ENCODE data around the gene SH2D4B. TPM values are rescaled to one million over a fixed set of nuclear protein-coding genes. Genes with fewer than 3 reads are reported as not detected.
"Not testable (repeated sequence)": the region's sequence is repeated elsewhere in the genome, so short reads cannot be mapped to it uniquely, and the experiment has no call there.

Gene SH2D4B
- total RNA-seq, 1 donor from 2014 or later: not detected

GRCh38 chr10:80540618-80540980 is 2.9 kb downstream of the SH2D4B start:
- no peak overlapping the region for H3K4me3 ChIP-seq (ENCODE audit: low read depth, low read length)
- DNase-seq (ENCODE audit: low read depth): no peak
- TF ChIP-seq CTCF (conservative IDR thresholded peaks at IDR 0.05; ENCODE audit: low read depth, low read length): no peak

- TF ChIP-seq CTCF (conservative IDR thresholded peaks at IDR 0.05; ENCODE audit: low read depth, low read length): no peak
- DNase-seq (ENCODE audit: low read depth): no peak
- H3K4me3 ChIP-seq (ENCODE audit: low read depth, low read length): no peak overlapping the region
Measured at GRCh38 chr10:80540981-80541750, 3.5 kb downstream of the SH2D4B start.

- no peak overlapping the region for H3K4me3 ChIP-seq (ENCODE audit: low read depth, low read length)
- no peak for DNase-seq (ENCODE audit: low read depth)
- no peak for TF ChIP-seq CTCF (conservative IDR thresholded peaks at IDR 0.05; ENCODE audit: low read depth, low read length)
Measured at GRCh38 chr10:80542053-80542452, 4.4 kb downstream of the SH2D4B start.

GRCh38 chr10:80542652-80543318 is 5.1 kb downstream of the SH2D4B start:
- no peak for TF ChIP-seq CTCF (conservative IDR thresholded peaks at IDR 0.05; ENCODE audit: low read depth, low read length)
- H3K4me3 ChIP-seq (ENCODE audit: low read depth, low read length): no peak overlapping the region
- no peak for DNase-seq (ENCODE audit: low read depth)

GRCh38 chr10:80543319-80543672 is 5.6 kb downstream of the SH2D4B start:
- DNase-seq (ENCODE audit: low read depth); H3K4me3 ChIP-seq (ENCODE audit: low read depth, low read length): not testable (repeated sequence)

GRCh38 chr10:80544316-80544953 is 6.7 kb downstream of the SH2D4B start:
- no peak for DNase-seq (ENCODE audit: low read depth)
- H3K4me3 ChIP-seq (ENCODE audit: low read depth, low read length): no peak overlapping the region
- no peak for TF ChIP-seq CTCF (conservative IDR thresholded peaks at IDR 0.05; ENCODE audit: low read depth, low read length)

GRCh38 chr10:80545258-80545881 is 7.7 kb downstream of the SH2D4B start:
- TF ChIP-seq CTCF (conservative IDR thresholded peaks at IDR 0.05; ENCODE audit: low read depth, low read length): no peak
- no peak overlapping the region for H3K4me3 ChIP-seq (ENCODE audit: low read depth, low read length)
- no peak for DNase-seq (ENCODE audit: low read depth)

Data from epithelial cell of proximal tubule (primary cell).